ENCODE measurements around the gene GFY.

DNA sequence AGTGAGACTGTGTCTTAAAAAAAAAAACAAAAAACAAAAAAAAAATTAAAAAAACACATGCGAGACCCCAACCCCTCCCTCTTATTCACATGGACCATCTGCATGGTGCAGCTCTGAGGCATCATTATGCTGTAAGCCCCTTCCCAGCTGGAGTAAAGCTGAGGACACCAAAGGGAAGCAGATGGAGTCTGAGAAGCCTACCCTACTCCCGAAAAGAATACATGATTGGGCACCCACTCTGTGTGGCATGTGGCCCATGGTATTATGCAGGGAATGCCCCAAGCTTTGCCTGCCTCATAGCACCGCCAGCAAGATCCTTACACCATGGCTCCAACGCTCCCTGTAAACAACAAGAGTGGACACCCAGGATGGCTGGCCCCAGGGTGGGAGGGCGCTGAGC is 6.7 kb upstream of the GFY start:
- no peak for TF ChIP-seq POLR2A (IDR thresholded peaks at IDR 0.05)
- no peak for TF ChIP-seq CTCF (IDR thresholded peaks at IDR 0.05)
- TF ChIP-seq POLR2AphosphoS5 (IDR thresholded peaks at IDR 0.05): no peak
